ENCODE data around the gene PLEKHA6. TPM values are rescaled to one million over a fixed set of nuclear protein-coding genes. Genes with fewer than 3 reads are reported as not detected.
"Not testable (repeated sequence)": the region's sequence is repeated elsewhere in the genome, so short reads cannot be mapped to it uniquely, and the experiment has no call there.

Gene PLEKHA6
- total and polyA plus RNA-seq, 10 donors, result 0.47 to 6.5 (median 2.7) TPM

GRCh38 chr1:204316164-204316563 lies 43.6 kb downstream of the PLEKHA6 start:
- H3K27me3 ChIP-seq (replicated peaks in 1 of 7), result peaks cover 0 to 3% (median 0%) of the 10 kb centered on the region in 7 donors
- 32 to 64% (median 51%) methylated on average over 6 of the region's 6 CpGs for WGBS, 5 donors
- peaks cover 0 to 10% (median 0%) of the 10 kb centered on the region in 6 donors for H3K4me1 ChIP-seq
- no peak for TF ChIP-seq POLR2AphosphoS5 (IDR thresholded peaks at IDR 0.05)
- TF ChIP-seq, protein P1, sequence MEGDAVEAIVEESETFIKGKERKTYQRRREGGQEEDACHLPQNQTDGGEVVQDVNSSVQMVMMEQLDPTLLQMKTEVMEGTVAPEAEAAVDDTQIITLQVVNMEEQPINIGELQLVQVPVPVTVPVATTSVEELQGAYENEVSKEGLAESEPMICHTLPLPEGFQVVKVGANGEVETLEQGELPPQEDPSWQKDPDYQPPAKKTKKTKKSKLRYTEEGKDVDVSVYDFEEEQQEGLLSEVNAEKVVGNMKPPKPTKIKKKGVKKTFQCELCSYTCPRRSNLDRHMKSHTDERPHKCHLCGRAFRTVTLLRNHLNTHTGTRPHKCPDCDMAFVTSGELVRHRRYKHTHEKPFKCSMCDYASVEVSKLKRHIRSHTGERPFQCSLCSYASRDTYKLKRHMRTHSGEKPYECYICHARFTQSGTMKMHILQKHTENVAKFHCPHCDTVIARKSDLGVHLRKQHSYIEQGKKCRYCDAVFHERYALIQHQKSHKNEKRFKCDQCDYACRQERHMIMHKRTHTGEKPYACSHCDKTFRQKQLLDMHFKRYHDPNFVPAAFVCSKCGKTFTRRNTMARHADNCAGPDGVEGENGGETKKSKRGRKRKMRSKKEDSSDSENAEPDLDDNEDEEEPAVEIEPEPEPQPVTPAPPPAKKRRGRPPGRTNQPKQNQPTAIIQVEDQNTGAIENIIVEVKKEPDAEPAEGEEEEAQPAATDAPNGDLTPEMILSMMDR (IDR thresholded peaks at IDR 0.05 in 8 of 11, conservative IDR thresholded peaks at IDR 0.05 in 3 of 11), result no peak
- no peak for TF ChIP-seq POLR2A (IDR thresholded peaks at IDR 0.05)
- no peaks in the 10 kb centered on the region for H3K36me3 ChIP-seq
- no peak overlapping the region for H3K4me3 ChIP-seq
- no peaks in the 10 kb centered on the region for H3K9me3 ChIP-seq
- H3K27ac ChIP-seq, result no peak overlapping the region
- intact Hi-C loops (cut with DNase I; ENCODE audit: low total_unique reads), result no loop called here
- no peak for DNase-seq

DNA sequence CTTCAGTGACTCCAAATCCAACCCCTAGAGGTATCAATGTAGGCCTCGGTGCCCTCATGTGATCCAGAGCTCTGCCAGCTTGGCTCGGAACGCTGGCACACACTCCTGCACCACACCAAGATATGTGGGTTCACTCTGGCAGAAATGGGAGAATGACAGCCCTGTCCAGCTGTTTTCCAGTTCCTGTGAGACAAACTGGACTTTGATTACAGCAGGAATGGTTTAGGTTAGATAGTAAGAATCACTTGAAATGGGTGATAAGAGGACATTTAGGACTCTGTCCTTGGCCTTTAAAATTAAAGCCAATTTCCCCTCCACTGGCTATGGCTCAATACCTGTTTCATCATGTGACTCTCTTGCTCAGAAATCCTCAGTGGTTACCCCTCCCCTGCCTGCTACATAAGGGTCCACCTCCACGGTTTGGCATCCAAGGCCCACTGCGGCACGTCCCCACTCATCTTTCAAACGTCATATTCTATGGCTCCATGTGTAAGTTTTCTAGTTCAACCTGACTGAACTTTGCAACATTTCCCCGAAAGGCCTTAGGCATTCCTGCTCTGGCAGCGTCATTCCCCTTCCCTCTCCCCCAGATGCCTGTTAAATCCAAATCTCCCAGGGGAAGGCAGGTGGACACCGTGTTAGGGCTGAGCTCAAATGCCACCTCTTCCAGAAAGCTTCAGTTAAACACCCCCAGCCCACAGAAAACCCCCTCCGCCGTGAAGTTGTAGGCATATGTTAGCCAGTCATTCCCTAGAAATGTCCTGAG lies 44.7 kb downstream of the PLEKHA6 start:
- Histone ChIP-seq H3K9me3 (no peaks in the 10 kb centered on the region), H3K27me3 (replicated peaks in 1 of 7) (peaks cover 0 to 3% (median 0%) of the 10 kb centered on the region in 7 donors), H3K4me3 (no peak overlapping the region), H3K27ac (no peak overlapping the region), H3K36me3 (no peaks in the 10 kb centered on the region), H3K4me1 (peaks cover 0 to 10% (median 0%) of the 10 kb centered on the region in 6 donors)
- WGBS, 5 donors, result 76 to 90% (median 88%) methylated on average over 12 of the region's 12 CpGs
- intact Hi-C loops (cut with DNase I; ENCODE audit: low total_unique reads), result no loop called here
- TF ChIP-seq, protein P1 (IDR thresholded peaks at IDR 0.05 in 8 of 11, conservative IDR thresholded peaks at IDR 0.05 in 3 of 11), result no peak
- no peak for DNase-seq

DNA sequence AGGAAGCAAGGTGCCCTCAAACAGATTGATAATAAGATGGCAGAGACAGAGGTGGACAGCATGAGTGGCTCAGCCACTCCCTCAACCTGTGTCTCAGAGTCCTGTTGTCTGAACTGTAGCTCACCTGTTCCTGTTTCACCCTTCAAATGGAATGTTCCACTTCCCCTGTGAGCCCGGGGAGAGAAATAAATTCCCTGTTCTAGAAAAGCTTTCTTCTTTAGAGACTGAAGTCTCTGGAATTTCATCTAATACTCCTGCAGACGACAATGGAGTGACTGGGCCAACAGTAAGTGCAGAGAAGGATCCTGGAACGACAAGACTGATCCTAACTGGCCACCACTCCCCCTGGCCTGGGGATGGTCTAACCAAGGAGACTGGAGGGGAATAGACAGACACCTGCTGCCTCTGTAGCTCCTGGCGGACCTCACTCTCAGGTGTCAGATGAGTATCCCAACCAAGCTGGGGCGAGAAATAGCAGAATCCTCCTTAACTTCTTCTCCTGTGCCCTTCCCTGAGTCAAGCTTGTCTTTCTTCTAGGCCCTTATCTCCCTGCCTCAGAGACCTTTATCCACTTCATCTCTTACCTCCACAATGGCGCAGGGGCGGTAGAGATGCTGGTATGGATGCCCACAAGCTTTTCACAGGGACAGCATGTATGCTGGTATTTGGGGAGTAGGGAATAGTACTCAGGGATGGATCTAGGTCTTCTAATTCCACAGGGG lies 45.4 kb downstream of the PLEKHA6 start:
- intact Hi-C loops (cut with DNase I; ENCODE audit: low total_unique reads), result no loop called here
- DNase-seq, result no peak
- 77 to 83% (median 78%) methylated on average over 7 of the region's 7 CpGs for WGBS, 5 donors
- TF ChIP-seq POLR2AphosphoS5 (IDR thresholded peaks at IDR 0.05) (no peak), POLR2A (IDR thresholded peaks at IDR 0.05) (no peak)
- TF ChIP-seq, protein P1 (IDR thresholded peaks at IDR 0.05 in 8 of 11, conservative IDR thresholded peaks at IDR 0.05 in 3 of 11), result no peak
- Histone ChIP-seq H3K36me3 (no peaks in the 10 kb centered on the region), H3K27me3 (replicated peaks in 1 of 7) (peaks cover 0 to 3% (median 0%) of the 10 kb centered on the region in 7 donors), H3K9me3 (no peaks in the 10 kb centered on the region), H3K27ac (no peak overlapping the region), H3K4me1 (peaks cover 0 to 10% (median 0%) of the 10 kb centered on the region in 6 donors), H3K4me3 (peak overlapping the region in 1 of 8 donors; percentile 34)

GRCh38 chr1:204313675-204314074 lies 46.1 kb downstream of the PLEKHA6 start:
- TF ChIP-seq, protein P1 (IDR thresholded peaks at IDR 0.05 in 8 of 11, conservative IDR thresholded peaks at IDR 0.05 in 3 of 11), result no peak
- TF ChIP-seq POLR2AphosphoS5 (IDR thresholded peaks at IDR 0.05) (no peak), POLR2A (IDR thresholded peaks at IDR 0.05) (no peak)

GRCh38 chr1:204310970-204311369 lies 48.8 kb downstream of the PLEKHA6 start:
- not testable (repeated sequence) for H3K9me3 ChIP-seq

More at GRCh38 chr1:204313675-204314074, 46.1 kb downstream of the PLEKHA6 start:
- peak overlapping the region in 1 of 8 donors; percentile 34 for H3K4me3 ChIP-seq
- no peak overlapping the region for H3K27ac ChIP-seq
- H3K27me3 ChIP-seq (replicated peaks in 1 of 7), result peaks cover 0 to 3% (median 0%) of the 10 kb centered on the region in 7 donors
- no peaks in the 10 kb centered on the region for H3K36me3 ChIP-seq
- H3K4me1 ChIP-seq, result peaks cover 0 to 7% (median 0%) of the 10 kb centered on the region in 6 donors
- H3K9me3 ChIP-seq, result no peaks in the 10 kb centered on the region
- intact Hi-C loops (cut with DNase I; ENCODE audit: low total_unique reads), result no loop called here
- DNase-seq, result no peak
- 6 to 24% (median 16%) methylated on average over 4 of the region's 4 CpGs for WGBS, 5 donors

More at GRCh38 chr1:204310970-204311369, 48.8 kb downstream of the PLEKHA6 start:
- peaks cover 0 to 15% (median 6%) of the 10 kb centered on the region in 7 donors for H3K27me3 ChIP-seq (replicated peaks in 1 of 7)
- H3K4me3 ChIP-seq; H3K36me3 ChIP-seq; DNase-seq; H3K27ac ChIP-seq; H3K4me1 ChIP-seq; intact Hi-C loops (cut with DNase I; ENCODE audit: low total_unique reads): not testable (repeated sequence)
- WGBS, 5 donors, result 88 to 93% (median 90%) methylated on average over 4 of the region's 4 CpGs
